ENCODE measurements around the gene U2AF2. TPM values are rescaled to one million over a fixed set of nuclear protein-coding genes. Genes with fewer than 3 reads are reported as not detected.

The U2AF2 gene
- total and polyA plus RNA-seq, 2 of the 4 experiments (the other 2 are of a cell fraction), result 120 to 260 TPM

DNA sequence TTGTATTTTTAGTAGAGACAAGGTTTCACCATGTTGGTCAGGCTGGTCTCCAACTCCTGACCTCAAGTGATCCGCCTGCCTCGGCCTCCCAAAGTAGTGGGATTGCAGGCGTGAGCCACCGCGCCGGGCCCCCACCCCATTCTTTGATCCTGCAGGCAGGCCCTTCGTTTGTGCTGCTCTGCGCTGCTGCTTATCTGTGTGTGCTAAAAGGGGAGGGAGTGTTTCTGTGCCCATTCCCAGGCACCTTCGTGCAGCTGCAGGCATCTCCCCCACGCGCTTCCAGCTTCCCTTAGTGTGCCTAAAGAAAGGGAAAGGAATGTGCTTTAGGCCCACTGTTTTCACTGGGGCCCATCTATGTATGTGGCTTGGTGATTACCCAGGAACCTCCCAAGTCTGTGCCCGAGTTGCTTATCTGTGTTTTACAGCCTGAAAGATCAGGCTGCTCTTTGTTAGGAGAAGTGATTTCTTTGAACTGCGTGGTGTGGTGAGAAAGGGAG is 47.3 kb downstream of the U2AF2 start:
- H2AK9ac ChIP-seq (replicated peaks; ENCODE audit: low read depth, low read length, poor library complexity), result no peak overlapping the region
- no peak overlapping the region for H4K91ac ChIP-seq (ENCODE audit: insufficient read depth, low read depth, low read length)
- no peak for ATAC-seq (ENCODE audit: low read depth)
- H2BK15ac ChIP-seq (ENCODE audit: low read depth, low read length), result no peak overlapping the region
- DNase-seq, result no peak
- H3K18ac ChIP-seq (ENCODE audit: low read depth, low read length), result no peak overlapping the region
- BruUV-seq (replicated peaks), result no TSS peak
- WGBS, 2 experiments (ENCODE audit: extremely low coverage in 2 of 2, insufficient read length in 1 of 2), result 60% methylated on average over 1 of the region's 13 CpGs; no CpG with 5 or more reads in 1 of the 2 experiments
- no peak overlapping the region for H3K4me3 ChIP-seq (ENCODE audit: insufficient read depth, low read depth, low read length)
- POLR2A ChIA-PET (ENCODE audit: unreplicated experiment), result no interaction called here
- no peak for TF ChIP-seq CHD1 (IDR thresholded peaks at IDR 0.05; ENCODE audit: low read depth, low read length)
- TF ChIP-seq SMC3 (IDR thresholded peaks at IDR 0.05; ENCODE audit: low read depth, low read length), result no peak
- no peak for TF ChIP-seq USF2 (IDR thresholded peaks at IDR 0.05; ENCODE audit: low read depth, low read length)
- H3K79me1 ChIP-seq (ENCODE audit: low read depth in 1 of 2, low read length in 2 of 2), result no peaks in the 10 kb centered on the region
- no peak overlapping the region for H3K23ac ChIP-seq (ENCODE audit: low read depth, low read length)
- H3K56ac ChIP-seq (ENCODE audit: extremely low read depth, insufficient read depth, low read length), result no peak overlapping the region
- intact Hi-C loops (cut with micrococcal nuclease), result no loop called here
- H3K14ac ChIP-seq (replicated peaks; ENCODE audit: low read depth, low read length), result no peak overlapping the region
- CTCF ChIA-PET, result no interaction called here
- H3K9ac ChIP-seq (ENCODE audit: low read depth, low read length), result no peak overlapping the region
- H3K27me3 ChIP-seq (ENCODE audit: control insufficient read depth, insufficient read depth, low read length), result no peaks in the 10 kb centered on the region
- peaks cover 5% of the 10 kb centered on the region for H3K9me3 ChIP-seq (ENCODE audit: control insufficient read depth, insufficient read depth, low read length)
- H4K8ac ChIP-seq (ENCODE audit: low read depth in 2 of 2, low read length in 2 of 2), result no peak overlapping the region
- in situ Hi-C loops (cut with MboI; ENCODE audit: low sequenced_read_pairs), result no loop called here
- no peak overlapping the region for H2AFZ ChIP-seq (replicated peaks; ENCODE audit: low read length, poor library complexity)
- no peak overlapping the region for H3K4ac ChIP-seq (ENCODE audit: low read depth, low read length)
- H2BK20ac ChIP-seq (ENCODE audit: low read depth, low read length), result no peak overlapping the region
- H3K27ac ChIP-seq (ENCODE audit: insufficient read depth, low read length), result no peak overlapping the region
- H3K4me1 ChIP-seq (ENCODE audit: control insufficient read depth, insufficient read depth, low read length), result no peaks in the 10 kb centered on the region
- peaks cover 17% of the 10 kb centered on the region for H3K36me3 ChIP-seq (ENCODE audit: control insufficient read depth, insufficient read depth, low read length)
- no peak overlapping the region for H2BK5ac ChIP-seq (ENCODE audit: low read depth, low read length, poor library complexity, severe bottlenecking)
- dilution Hi-C loops (cut with HindIII; ENCODE audit: low sequenced_read_pairs, unreplicated experiment), result no loop called here
- H2AK5ac ChIP-seq (ENCODE audit: low read depth, low read length), result no peak overlapping the region
- no peak overlapping the region for H3K4me2 ChIP-seq (ENCODE audit: low read depth, low read length)
- H3K9me1 ChIP-seq (ENCODE audit: insufficient read depth, low read length), result no peaks in the 10 kb centered on the region
- H2BK120ac ChIP-seq (ENCODE audit: low read depth, low read length), result no peak overlapping the region
- no peaks in the 10 kb centered on the region for H4K20me1 ChIP-seq (ENCODE audit: insufficient read depth, low read length)
- no peak overlapping the region for H4K5ac ChIP-seq (ENCODE audit: low read depth, low read length)
